Activated T-cell treated with anti-CD3 and anti-CD28 coated beads, Interleukin-2, amount 50 U/mL, for 24 hours (primary cell): ENCODE data around the gene C4orf51.
"Not testable (repeated sequence)": the region's sequence is repeated elsewhere in the genome, so short reads cannot be mapped to it uniquely, and the experiment has no call there.

Source experiments
- DNase-seq: peaks from one replicate; pipeline ENCODE4 v3.0.0-alpha.2; 2020
- H3K27ac Mint-ChIP-seq: 2 replicates; pipeline ENCODE4 v1.8.0; 2020; ENCODE audit warnings: mild to moderate bottlenecking, mixed read lengths
- H3K27me3 Mint-ChIP-seq: 2 replicates; pipeline ENCODE4 v1.8.0; 2020; ENCODE audit warnings: mixed read lengths
- H3K36me3 Mint-ChIP-seq: 2 replicates; pipeline ENCODE4 v1.8.0; 2020; ENCODE audit warnings: low read depth, mixed read lengths
- H3K4me1 Mint-ChIP-seq: 2 replicates; pipeline ENCODE4 v1.8.0; 2020; ENCODE audit warnings: low read depth, mixed read lengths
- H3K4me3 Mint-ChIP-seq: 2 replicates; pipeline ENCODE4 v1.8.0; 2020; ENCODE audit warnings: mild to moderate bottlenecking, moderate library complexity, mixed read lengths
- H3K9me3 Mint-ChIP-seq: 2 replicates; pipeline ENCODE4 v1.8.0; 2020; ENCODE audit warnings: mixed read lengths

The C4orf51 gene

DNA sequence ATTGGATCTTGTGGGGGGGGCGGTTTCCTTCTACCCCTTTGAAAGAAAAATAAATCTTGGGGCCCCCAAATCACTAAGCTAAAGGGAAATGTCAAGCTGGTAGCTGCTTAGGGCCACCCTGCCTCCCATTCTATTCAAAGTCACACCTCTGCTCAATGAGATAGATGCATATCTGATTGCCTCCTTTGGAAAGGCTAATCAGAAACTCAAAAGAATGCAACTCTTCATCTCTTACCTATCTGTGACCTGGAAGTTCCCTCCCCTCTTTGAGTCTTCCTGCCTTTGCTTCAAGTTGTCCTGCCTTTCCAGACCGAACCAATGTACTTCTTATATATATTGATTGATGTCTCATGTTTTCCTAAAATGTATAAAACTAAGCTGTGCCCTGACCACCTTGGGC, 7.0 kb downstream of the C4orf51 start:
- no peaks in the 10 kb centered on the region for H3K36me3 Mint-ChIP-seq
- H3K9me3 Mint-ChIP-seq = no peaks in the 10 kb centered on the region
- no peak overlapping the region for H3K4me3 Mint-ChIP-seq
- H3K27ac Mint-ChIP-seq = no peak overlapping the region
- DNase-seq = no peak
- peaks cover under 1% of the 10 kb centered on the region for H3K27me3 Mint-ChIP-seq
- no peaks in the 10 kb centered on the region for H3K4me1 Mint-ChIP-seq

DNA sequence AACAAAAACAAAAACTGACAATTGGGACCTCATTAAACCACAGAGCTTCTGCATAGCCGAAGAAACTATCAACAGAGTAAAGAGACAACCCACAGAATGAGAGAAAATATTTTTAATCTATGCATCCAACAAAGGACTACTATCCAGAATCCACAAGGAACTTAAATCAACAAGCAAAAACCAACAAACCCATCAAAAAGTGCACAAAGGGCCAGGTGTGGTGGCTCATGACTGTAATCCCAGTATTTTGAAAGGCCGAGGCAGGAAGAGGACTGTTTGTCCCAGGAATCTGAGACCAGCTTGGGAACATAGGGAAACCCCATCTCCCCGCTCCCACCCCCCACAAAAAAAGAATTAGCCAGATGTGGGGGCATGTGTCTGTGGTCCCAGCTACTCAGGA, 10.7 kb downstream of the C4orf51 start:
- peaks cover 5% of the 10 kb centered on the region for H3K9me3 Mint-ChIP-seq
- no peak overlapping the region for H3K4me3 Mint-ChIP-seq
- H3K36me3 Mint-ChIP-seq = no peaks in the 10 kb centered on the region
- no peak for DNase-seq
- H3K27me3 Mint-ChIP-seq = no peaks in the 10 kb centered on the region
- no peak overlapping the region for H3K27ac Mint-ChIP-seq
- H3K4me1 Mint-ChIP-seq = no peaks in the 10 kb centered on the region

DNA sequence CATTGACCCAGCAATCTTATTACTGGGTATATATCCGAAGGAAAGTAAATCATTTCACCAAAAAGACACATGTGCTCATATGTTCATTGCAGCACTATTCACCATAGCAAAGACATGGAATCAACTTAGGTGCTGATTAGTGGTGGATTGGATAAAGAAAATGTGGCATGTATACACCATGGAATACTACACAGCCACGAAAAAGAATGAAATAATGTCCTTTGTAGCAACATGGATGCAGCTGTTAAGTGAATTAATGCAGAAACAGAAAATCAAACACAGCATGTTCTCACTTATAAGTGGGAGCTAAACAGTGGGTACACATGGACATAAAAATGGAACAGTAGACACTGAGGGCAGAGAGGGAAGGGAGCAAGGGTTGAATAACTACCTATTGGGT, 11.5 kb downstream of the C4orf51 start:
- H3K27me3 Mint-ChIP-seq, H3K4me3 Mint-ChIP-seq, H3K9me3 Mint-ChIP-seq, DNase-seq, H3K27ac Mint-ChIP-seq, H3K4me1 Mint-ChIP-seq, H3K36me3 Mint-ChIP-seq: not testable (repeated sequence)

DNA sequence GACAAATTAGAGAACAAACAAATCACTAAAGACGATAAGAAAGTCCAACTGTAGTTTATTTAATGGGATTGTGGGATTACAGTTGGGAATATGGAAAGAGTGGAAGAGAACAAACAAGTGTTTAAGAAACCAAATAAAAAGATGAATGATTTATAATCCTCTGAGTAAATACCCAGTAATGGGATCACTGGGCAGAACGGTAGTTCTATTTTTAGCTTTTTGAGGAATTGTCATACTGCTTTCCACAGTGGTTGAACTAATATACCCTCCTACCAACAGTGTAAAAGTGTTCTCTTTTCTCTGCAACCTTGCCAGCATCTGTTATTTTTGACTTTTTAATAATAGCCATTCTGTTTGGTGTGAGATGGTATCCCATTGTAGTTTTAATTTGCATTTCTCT, 15.0 kb downstream of the C4orf51 start:
- H3K9me3 Mint-ChIP-seq = peaks cover 5% of the 10 kb centered on the region
- H3K4me3 Mint-ChIP-seq = no peak overlapping the region
- H3K27me3 Mint-ChIP-seq = peaks cover 2% of the 10 kb centered on the region
- H3K36me3 Mint-ChIP-seq = no peaks in the 10 kb centered on the region
- H3K27ac Mint-ChIP-seq = no peak overlapping the region
- no peak for DNase-seq
- peaks cover 3% of the 10 kb centered on the region for H3K4me1 Mint-ChIP-seq

DNA sequence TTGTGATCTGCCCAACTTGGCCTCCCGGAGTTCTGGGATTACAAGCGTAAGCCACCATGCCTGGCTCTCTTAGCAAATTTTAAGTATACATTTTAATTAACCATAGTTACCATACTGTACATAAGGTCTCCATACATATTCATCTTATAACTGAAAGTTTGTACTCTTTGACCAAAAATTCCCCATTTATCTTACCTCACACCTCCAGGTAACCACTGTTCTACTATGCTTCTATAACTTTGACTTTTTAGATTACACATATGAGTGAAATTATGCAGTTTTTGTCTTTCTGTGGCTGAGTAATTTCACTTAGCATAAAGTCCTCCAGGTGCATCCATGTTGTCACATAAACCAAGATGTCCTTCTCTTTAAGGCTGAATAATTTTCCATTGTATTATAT, 17.4 kb downstream of the C4orf51 start:
- no peak for DNase-seq
- Mint-ChIP-seq H3K4me3 (no peak overlapping the region), H3K27me3 (peaks cover 7% of the 10 kb centered on the region), H3K9me3 (peaks cover 5% of the 10 kb centered on the region), H3K27ac (no peak overlapping the region), H3K4me1 (peaks cover 3% of the 10 kb centered on the region), H3K36me3 (no peaks in the 10 kb centered on the region)

DNA sequence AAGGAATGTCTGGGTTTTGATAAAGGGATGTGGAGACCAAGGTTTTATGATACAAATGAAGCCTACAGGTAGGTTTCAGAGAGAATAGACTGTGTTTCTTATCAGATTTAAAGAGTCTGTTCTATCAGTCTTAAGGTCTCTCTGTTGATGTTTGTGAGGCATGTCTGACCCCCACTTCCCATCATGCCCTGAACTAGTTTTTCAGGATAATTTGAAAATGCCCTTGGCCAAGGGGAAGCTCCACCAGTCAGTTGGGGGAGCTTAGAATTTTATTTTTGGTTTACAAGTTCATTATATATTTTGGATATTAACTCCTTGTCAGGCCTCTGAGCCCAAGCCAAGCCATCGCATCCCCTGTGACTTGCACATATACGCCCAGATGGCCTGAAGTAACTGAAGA, 18.6 kb downstream of the C4orf51 start:
- Mint-ChIP-seq H3K27me3 (peaks cover 7% of the 10 kb centered on the region), H3K36me3 (no peaks in the 10 kb centered on the region), H3K9me3 (peaks cover 5% of the 10 kb centered on the region), H3K4me1 (peaks cover 3% of the 10 kb centered on the region), H3K27ac (no peak overlapping the region), H3K4me3 (no peak overlapping the region)
- no peak for DNase-seq

DNA sequence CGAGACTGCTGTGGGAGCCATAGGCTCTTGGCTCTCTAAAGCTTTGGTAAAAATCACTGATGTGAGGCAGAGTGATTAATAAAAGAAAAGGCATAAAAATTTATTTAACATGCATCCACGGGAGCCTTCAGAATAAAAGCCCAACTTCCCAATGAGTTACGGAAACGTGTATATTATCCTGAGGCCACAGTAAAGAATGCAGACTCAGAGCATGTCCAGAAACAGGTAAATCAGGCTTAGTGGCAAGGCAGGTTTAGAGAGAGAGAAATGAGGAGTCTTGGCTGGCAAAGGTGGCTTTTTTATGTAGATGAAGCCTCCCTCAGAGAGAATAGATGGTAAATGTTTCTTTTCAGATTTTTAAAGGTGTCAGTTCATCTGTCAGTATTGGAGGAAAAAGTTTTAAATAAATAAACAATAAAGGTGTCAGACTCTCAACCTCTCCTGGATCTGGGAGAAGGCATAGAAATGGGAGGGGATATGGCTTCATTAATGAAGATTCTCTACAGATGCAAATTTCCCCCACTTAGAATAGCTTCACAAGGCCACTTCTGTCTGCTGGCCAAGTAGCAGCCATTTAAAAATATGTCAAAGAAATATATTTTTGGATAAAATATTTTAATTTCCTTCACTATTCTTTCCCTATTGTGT, 24.0 kb downstream of the C4orf51 start:
- peaks cover 2% of the 10 kb centered on the region for H3K9me3 Mint-ChIP-seq
- H3K27me3 Mint-ChIP-seq = peaks cover 9% of the 10 kb centered on the region
- no peaks in the 10 kb centered on the region for H3K36me3 Mint-ChIP-seq
- H3K27ac Mint-ChIP-seq = no peak overlapping the region
- no peak overlapping the region for H3K4me3 Mint-ChIP-seq
- no peak for DNase-seq
- H3K4me1 Mint-ChIP-seq = peaks cover 3% of the 10 kb centered on the region

- Mint-ChIP-seq H3K4me3 (no peak overlapping the region), H3K9me3 (peaks cover 11% of the 10 kb centered on the region), H3K27me3 (peaks cover 6% of the 10 kb centered on the region), H3K36me3 (no peaks in the 10 kb centered on the region), H3K4me1 (peaks cover 17% of the 10 kb centered on the region), H3K27ac (no peak overlapping the region)
- DNase-seq = no peak
Measured at GRCh38 chr4:145709336-145709735, 29.4 kb downstream of the C4orf51 start.

DNA sequence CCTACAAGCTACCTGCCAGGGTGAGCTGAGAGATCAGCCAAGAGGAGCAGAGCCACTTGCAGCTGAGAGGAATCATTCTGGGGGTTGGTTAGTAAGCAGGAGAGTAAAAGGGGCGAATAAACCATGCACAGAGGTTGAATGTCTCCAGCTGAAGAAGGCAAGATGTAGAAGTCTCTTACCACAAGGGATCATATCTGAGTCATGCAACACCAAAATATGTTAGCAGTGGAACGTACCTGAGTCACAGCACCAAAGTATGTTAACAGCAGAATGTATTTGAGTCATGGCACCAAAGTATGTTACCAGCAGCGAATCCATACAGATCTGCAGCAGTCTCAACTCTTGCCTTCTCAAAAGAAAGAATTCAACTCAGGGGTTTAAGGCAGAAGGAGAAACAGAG, 29.9 kb downstream of the C4orf51 start:
- H3K27me3 Mint-ChIP-seq = peaks cover 6% of the 10 kb centered on the region
- H3K9me3 Mint-ChIP-seq = peaks cover 11% of the 10 kb centered on the region
- no peaks in the 10 kb centered on the region for H3K36me3 Mint-ChIP-seq
- no peak for DNase-seq
- H3K4me3 Mint-ChIP-seq = no peak overlapping the region
- peaks cover 17% of the 10 kb centered on the region for H3K4me1 Mint-ChIP-seq
- H3K27ac Mint-ChIP-seq = no peak overlapping the region

GRCh38 chr4:145716200-145716599, 36.3 kb downstream of the C4orf51 start:
- H3K4me1 Mint-ChIP-seq = peaks cover 16% of the 10 kb centered on the region
- no peak overlapping the region for H3K4me3 Mint-ChIP-seq

DNA sequence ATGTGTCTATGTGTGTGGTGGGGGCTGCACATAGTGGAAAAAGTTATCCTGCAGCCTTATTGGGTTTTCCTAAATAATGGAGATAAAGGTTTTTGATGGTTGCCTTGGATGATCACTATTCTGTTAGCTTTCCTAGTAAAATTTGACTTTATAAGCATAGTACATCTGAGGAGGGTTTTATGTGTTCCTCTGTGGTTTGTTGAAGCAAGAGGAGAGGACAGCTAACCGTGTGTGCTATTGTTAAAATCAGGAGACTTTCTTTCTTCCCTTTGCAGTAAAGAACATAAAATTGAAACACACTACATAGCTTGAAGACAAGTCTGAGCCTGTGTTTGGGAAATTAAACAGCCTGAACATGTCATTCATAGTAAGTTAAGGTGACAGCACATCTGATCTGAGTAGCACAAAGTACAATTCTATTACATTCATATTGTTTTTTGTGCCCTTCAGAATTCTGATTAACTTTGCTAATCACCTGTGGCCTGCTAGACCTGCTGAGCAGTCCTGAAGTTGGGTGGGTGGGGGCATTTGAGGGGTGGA, 36.8 kb downstream of the C4orf51 start:
- DNase-seq = no peak
- Mint-ChIP-seq H3K9me3 (peaks cover 4% of the 10 kb centered on the region), H3K4me1 (peaks cover 16% of the 10 kb centered on the region), H3K36me3 (no peaks in the 10 kb centered on the region), H3K27me3 (peaks cover 23% of the 10 kb centered on the region), H3K27ac (no peak overlapping the region), H3K4me3 (no peak overlapping the region)

More at GRCh38 chr4:145716200-145716599, 36.3 kb downstream of the C4orf51 start:
- Mint-ChIP-seq H3K27ac (no peak overlapping the region), H3K9me3 (peaks cover 8% of the 10 kb centered on the region), H3K36me3 (no peaks in the 10 kb centered on the region), H3K27me3 (peaks cover 26% of the 10 kb centered on the region)
- DNase-seq = no peak

DNA sequence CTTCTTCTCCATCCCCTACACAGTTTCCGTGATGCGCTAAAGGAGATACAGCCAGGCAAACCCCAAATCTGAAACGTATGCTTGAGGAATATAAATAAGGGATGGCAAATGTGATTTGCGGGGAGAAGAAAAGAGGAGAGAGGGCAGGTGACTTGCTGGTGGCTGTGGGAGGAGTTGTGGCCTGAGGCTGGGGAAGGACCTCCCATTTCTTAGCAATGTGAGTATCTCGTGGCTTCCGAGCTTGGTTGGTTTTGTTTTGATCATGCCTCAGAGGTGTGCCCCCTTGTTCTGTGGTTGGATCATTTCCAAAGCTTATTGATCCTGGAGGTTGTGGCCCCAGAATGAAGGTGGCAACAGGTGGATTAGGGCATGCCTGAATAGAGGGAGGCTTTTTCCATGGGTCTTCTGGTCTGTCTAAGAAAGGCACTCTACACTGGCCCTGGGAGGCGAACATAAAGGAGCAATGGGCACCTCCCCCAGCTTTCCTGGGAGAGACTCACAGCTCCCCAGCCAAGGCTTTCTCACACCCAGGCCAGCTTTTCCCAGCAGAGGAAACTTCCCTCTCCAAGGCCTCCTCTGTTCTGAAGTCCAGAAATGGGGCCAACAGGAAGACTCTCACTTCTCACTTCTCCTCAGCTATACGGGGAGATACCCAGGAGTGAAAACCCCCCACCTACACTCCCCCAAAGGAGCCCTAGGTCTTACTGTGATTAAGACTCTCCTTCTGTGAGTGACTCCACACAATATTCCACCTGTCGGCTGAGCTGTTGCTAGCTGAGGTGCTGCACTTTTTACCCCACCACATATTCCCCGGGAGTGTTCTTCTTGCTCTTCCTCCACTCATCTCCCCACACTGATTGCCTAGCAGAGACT, 40.0 kb downstream of the C4orf51 start:
- Mint-ChIP-seq H3K27me3 (peaks cover 23% of the 10 kb centered on the region), H3K27ac (peak overlapping the region; percentile 84), H3K4me1 (peaks cover 16% of the 10 kb centered on the region), H3K36me3 (no peaks in the 10 kb centered on the region), H3K9me3 (no peaks in the 10 kb centered on the region), H3K4me3 (peak overlapping the region; percentile 31)
- DNase-seq = no peak

- H3K27ac Mint-ChIP-seq = peak overlapping the region; percentile 84
- H3K4me1 Mint-ChIP-seq = peaks cover 16% of the 10 kb centered on the region
- H3K9me3 Mint-ChIP-seq = no peaks in the 10 kb centered on the region
- H3K27me3 Mint-ChIP-seq = peaks cover 23% of the 10 kb centered on the region
- H3K4me3 Mint-ChIP-seq = peak overlapping the region; percentile 1
- DNase-seq = no peak
- H3K36me3 Mint-ChIP-seq = no peaks in the 10 kb centered on the region
Measured at GRCh38 chr4:145720656-145721055, 40.7 kb downstream of the C4orf51 start.

DNA sequence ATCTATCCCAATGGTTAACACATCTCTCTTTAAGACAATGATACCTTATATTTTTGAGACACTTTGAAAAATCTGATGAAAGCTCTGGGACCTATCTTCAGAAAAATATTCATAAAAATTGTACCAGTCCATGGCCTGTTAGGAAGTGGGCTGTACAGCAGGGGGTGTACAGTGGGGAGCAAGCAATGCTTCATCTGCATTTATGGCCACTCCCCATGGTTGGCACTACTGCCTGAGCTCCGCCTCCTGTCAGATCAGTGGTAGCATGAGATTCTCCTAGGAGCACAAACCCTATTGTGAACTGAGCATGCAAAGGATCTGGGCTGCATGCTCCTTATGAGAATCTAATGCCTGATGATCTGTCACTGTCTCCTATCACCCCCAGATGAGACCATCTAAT, 42.6 kb downstream of the C4orf51 start:
- Mint-ChIP-seq H3K36me3 (no peaks in the 10 kb centered on the region), H3K27me3 (peaks cover 18% of the 10 kb centered on the region)
- DNase-seq = no peak

GRCh38 chr4:145723336-145723735, 43.4 kb downstream of the C4orf51 start:
- peaks cover 10% of the 10 kb centered on the region for H3K27me3 Mint-ChIP-seq
- H3K9me3 Mint-ChIP-seq = no peaks in the 10 kb centered on the region
- no peak overlapping the region for H3K4me3 Mint-ChIP-seq
- peaks cover 16% of the 10 kb centered on the region for H3K4me1 Mint-ChIP-seq
- H3K36me3 Mint-ChIP-seq = no peaks in the 10 kb centered on the region
- no peak overlapping the region for H3K27ac Mint-ChIP-seq
- no peak for DNase-seq

More for the DNA sequence above, 42.6 kb downstream of the C4orf51 start:
- Mint-ChIP-seq H3K9me3 (no peaks in the 10 kb centered on the region), H3K27ac (no peak overlapping the region), H3K4me3 (no peak overlapping the region), H3K4me1 (peaks cover 16% of the 10 kb centered on the region)
